Right atrium auricular region (tissue), 2 donors: ENCODE results near the gene NCOA1. TPM values are rescaled to one million over a fixed set of nuclear protein-coding genes. Genes with fewer than 3 reads are reported as not detected.

Experiments
- DNase-seq: peaks from one replicate; pipeline ENCODE4 v3.0.0-alpha.2; 2019; ENCODE audit warnings: low spot score
- H3K27ac ChIP-seq, 2 donors: fragments of 200-600 bp; sonication (generic); 1 replicate in 1 of 2; 2 replicates in 1 of 2; pipeline ENCODE4 v1.5.1; 2016 to 2019
- H3K27me3 ChIP-seq, 2 donors: fragments of 200-600 bp; sonication (generic); one replicate each; pipeline versions ENCODE4 v1.5.1 to v1.6.0; 2017 to 2019
- H3K36me3 ChIP-seq: fragments of 200-600 bp; sonication (generic); one replicate; pipeline ENCODE4 v1.5.1; 2016
- H3K4me1 ChIP-seq, 2 donors: fragments of 200-600 bp; sonication (generic); one replicate each; pipeline versions ENCODE4 v1.5.1 to v1.6.0; 2017 to 2019
- H3K4me3 ChIP-seq, 2 donors: fragments of 200-600 bp; sonication (generic); 1 replicate in 1 of 2; 2 replicates in 1 of 2; pipeline ENCODE4 v1.5.1; 2017 to 2019; ENCODE audit warnings: mild to moderate bottlenecking in 1 of 2, moderate library complexity in 1 of 2
- H3K9me3 ChIP-seq, 2 donors: fragments of 200-600 bp; sonication (generic); one replicate each; pipeline ENCODE4 v1.5.1; 2019
- total RNA-seq, 2 donors: library from RNA; depleted of rRNA; stranded (reverse); fragments of >200 nt; gene quantifications; one replicate each; pipeline ENCODE4 v1.1.0, GENCODE V29; 2016
- TF ChIP-seq, protein P1 (sequence below), 2 donors: fragments of 200-600 bp; sonication (generic); IDR thresholded peaks; one replicate each; pipeline ENCODE4 v1.5.1; 2019; ENCODE audit warnings: antibody characterized with exemption in 2 of 2

NCOA1 gene
- total RNA-seq, 2 donors from 2014 or later = 33.8 to 43.6 TPM

DNA sequence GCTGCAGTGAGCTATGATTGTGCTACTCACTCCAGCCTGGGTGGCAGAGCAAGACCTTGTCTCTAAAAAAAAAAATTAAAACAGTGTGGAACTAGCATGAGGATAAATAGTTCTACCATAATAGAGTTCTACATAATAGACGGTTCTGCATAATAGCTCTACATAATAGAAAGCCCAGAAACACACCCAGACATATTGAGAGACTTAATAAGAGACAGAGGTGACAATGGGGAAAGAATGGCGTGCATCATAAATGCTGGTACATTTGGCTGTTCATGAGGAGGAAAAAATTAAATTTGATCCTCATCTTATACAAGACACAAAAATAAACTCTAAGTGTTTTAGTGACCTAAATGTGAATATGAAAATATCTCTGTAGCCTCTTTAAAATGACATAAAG, 243.7 kb downstream of the NCOA1 start:
- H3K9me3 ChIP-seq = no peaks in the 10 kb centered on the region
- H3K4me3 ChIP-seq = no peak overlapping the region
- TF ChIP-seq, protein P1, sequence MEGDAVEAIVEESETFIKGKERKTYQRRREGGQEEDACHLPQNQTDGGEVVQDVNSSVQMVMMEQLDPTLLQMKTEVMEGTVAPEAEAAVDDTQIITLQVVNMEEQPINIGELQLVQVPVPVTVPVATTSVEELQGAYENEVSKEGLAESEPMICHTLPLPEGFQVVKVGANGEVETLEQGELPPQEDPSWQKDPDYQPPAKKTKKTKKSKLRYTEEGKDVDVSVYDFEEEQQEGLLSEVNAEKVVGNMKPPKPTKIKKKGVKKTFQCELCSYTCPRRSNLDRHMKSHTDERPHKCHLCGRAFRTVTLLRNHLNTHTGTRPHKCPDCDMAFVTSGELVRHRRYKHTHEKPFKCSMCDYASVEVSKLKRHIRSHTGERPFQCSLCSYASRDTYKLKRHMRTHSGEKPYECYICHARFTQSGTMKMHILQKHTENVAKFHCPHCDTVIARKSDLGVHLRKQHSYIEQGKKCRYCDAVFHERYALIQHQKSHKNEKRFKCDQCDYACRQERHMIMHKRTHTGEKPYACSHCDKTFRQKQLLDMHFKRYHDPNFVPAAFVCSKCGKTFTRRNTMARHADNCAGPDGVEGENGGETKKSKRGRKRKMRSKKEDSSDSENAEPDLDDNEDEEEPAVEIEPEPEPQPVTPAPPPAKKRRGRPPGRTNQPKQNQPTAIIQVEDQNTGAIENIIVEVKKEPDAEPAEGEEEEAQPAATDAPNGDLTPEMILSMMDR (IDR thresholded peaks at IDR 0.05) = no peak
- no peaks in the 10 kb centered on the region for H3K27me3 ChIP-seq
- no peak overlapping the region for H3K27ac ChIP-seq
- no peak for DNase-seq
- peaks cover 6% of the 10 kb centered on the region for H3K36me3 ChIP-seq
- H3K4me1 ChIP-seq = no peaks in the 10 kb centered on the region

DNA sequence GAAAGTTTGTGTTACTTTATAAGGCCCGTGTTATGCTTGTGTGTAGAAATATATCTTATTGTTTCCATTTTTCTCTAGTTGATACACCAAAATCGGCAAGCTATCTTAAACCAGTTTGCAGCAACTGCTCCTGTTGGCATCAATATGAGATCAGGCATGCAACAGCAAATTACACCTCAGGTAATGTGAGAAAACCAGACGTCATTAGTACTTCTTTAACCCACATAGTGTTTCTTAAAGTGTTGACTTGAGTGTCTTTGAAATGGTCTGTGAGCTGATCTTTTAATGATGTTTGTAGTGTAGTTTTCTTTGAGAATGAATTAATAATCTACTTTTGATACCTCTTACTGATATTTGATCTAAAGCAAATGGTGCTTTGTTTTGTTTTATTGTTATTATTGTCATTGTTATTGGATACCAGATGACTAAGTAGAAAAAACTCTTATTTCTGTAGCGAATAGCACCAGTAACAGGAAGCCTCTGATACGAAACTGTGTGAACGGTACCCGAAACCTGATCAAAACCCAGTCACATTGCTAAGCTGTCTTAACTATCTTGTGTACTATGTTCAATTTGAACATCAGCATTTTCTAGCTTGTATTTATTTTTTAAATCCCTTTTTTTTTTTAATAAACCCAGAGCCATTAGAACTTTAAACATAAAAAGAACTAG, 248.4 kb downstream of the NCOA1 start:
- no peaks in the 10 kb centered on the region for H3K4me1 ChIP-seq
- H3K27me3 ChIP-seq = no peaks in the 10 kb centered on the region
- H3K36me3 ChIP-seq = peaks cover 15% of the 10 kb centered on the region
- H3K9me3 ChIP-seq = no peaks in the 10 kb centered on the region
- no peak overlapping the region for H3K27ac ChIP-seq
- H3K4me3 ChIP-seq = no peak overlapping the region
- TF ChIP-seq, protein P1 (IDR thresholded peaks at IDR 0.05) = no peak
- DNase-seq = no peak

DNA sequence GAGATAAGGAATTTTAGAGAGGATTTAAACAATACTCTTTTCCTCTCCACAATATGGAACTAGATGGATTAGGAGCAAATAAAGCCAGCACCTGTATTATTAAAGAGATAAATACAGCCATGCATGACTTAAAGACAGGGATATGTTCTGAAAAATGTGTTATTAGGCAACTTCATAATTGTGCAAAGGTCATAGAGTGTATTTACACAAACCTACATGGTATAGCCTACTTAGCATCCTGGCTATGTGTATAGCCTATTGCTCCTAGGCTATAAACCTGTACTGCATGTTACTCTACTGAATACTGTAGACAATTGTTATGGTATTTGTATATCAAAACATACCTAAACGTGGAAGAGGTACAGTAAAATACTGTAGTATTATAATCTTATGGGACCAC, 249.1 kb downstream of the NCOA1 start:
- no peaks in the 10 kb centered on the region for H3K9me3 ChIP-seq
- no peak overlapping the region for H3K4me3 ChIP-seq
- TF ChIP-seq, protein P1 (IDR thresholded peaks at IDR 0.05) = no peak
- H3K27ac ChIP-seq = no peak overlapping the region
- H3K27me3 ChIP-seq = no peaks in the 10 kb centered on the region
- no peaks in the 10 kb centered on the region for H3K4me1 ChIP-seq
- no peak for DNase-seq
- peaks cover 15% of the 10 kb centered on the region for H3K36me3 ChIP-seq

DNA sequence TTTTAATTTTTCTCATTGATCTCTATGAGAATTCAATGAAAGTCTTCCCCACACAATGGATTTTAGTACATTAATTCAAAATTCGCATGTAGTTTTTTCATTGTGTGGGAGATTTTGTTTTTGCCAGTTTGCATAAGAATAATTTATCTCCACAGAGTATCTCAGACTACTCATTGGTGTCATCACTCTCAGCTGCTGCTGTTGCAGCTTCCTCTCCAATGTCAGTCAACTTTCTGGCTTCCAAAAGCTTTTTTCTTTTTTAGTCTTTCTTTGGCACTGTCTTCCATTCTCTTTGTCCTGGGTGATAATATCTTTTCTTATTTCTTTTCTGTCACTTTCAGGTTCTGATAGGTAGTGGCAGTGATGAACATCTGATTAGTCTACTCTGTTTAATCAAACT, 251.7 kb downstream of the NCOA1 start:
- no peak overlapping the region for H3K4me3 ChIP-seq
- H3K9me3 ChIP-seq = no peaks in the 10 kb centered on the region
- no peak for DNase-seq
- peaks cover 15% of the 10 kb centered on the region for H3K36me3 ChIP-seq
- H3K27ac ChIP-seq = no peak overlapping the region
- TF ChIP-seq, protein P1 (IDR thresholded peaks at IDR 0.05) = no peak
- no peaks in the 10 kb centered on the region for H3K27me3 ChIP-seq
- H3K4me1 ChIP-seq = no peaks in the 10 kb centered on the region

DNA sequence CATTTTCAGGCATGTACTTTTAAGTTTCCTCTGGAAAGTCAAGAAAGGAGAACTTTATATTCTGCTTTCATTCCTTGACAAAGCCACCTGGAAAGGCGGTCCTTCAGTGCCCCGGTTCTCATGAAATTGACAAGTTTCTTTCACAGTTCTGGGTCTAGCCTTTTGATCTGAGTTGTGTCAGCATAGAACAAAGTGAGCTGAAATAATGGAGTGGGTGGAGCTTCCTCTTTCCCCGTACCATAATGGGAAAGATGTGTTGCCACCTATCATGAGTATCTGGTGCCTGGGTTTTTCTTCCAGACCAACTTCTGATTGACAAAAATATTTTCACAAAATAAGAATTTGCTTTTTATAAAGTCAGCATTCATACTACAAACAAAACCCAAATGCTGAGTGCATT, 252.9 kb downstream of the NCOA1 start:
- H3K4me1 ChIP-seq = no peaks in the 10 kb centered on the region

More for the DNA sequence above, 252.9 kb downstream of the NCOA1 start:
- Histone ChIP-seq H3K27ac (no peak overlapping the region), H3K4me3 (no peak overlapping the region), H3K36me3 (peaks cover 15% of the 10 kb centered on the region), H3K9me3 (no peaks in the 10 kb centered on the region), H3K27me3 (no peaks in the 10 kb centered on the region)
- no peak for DNase-seq
- TF ChIP-seq, protein P1 (IDR thresholded peaks at IDR 0.05) = no peak
